Measurements from ENCODE around the gene CNTNAP4.

Gene CNTNAP4
- total RNA-seq = 0 reads per million in 4 donors

DNA sequence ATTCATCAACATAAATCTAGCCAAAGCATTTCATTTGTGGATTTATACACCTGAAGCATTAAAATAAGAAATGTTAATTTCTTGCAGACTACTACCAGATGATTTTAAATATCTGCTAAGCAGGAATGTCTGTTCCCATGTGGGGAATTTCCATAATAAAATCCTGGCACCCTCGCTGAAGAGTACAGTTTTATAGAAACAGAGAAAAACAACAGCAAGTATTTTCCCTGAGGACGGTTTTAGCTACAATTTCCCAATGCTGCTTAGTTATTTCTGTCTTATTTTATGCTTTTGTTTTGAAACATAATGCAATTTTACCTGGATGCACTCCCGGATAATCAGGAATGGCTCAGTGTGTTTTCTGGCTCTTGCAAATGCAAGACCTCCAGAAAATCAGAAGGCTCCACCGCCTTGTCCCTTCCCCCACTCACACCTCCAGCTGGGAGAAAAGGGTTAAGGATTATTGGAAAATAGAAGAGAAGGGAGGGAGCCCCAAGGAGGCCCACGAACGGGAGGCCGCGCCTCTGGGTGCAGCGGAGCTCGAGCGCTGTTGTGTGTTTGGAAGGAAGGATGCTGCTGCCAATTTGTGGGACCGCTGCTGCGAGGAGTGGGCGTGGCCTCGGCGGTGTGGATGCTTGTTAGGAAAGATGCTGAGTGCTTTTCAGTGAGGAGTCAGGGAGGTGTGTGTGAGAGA is at the start of gene CNTNAP4:
Gene CNTNAP4, plus strand, starts transcription at position 657 of the 694 bp plus-strand sequence. CDS start 262 bp downstream, outside the sequence.
- no peak for DNase-seq

DNA sequence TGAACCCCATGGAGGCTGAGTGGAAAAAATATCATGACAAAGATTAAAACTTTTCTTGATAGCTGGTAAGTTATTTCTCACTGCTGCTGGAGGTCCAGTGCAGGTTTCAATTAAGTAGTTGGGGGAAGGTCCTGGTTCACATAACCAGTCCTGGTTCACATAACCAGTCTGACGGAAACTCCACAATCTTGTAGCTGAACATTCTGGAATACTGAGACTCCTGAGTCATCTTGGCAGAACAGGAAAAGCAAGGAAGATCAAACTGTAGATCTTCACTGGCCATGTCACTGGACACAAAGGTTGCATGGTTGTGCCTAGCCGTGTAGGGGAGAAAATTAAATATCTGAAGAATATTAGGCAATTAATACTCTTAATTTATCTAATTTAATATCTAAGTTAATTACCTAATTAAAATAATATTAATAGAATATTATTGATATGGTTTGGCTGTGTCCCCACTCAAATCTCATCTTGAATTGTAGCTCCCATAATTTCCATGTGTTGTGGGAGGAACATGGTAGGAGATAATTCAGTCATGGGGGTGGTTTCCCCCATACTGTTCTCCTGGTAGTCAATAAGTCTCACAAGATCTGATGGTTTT is 48.6 kb upstream of the CNTNAP4 start:
- DNase-seq = no peak

DNA sequence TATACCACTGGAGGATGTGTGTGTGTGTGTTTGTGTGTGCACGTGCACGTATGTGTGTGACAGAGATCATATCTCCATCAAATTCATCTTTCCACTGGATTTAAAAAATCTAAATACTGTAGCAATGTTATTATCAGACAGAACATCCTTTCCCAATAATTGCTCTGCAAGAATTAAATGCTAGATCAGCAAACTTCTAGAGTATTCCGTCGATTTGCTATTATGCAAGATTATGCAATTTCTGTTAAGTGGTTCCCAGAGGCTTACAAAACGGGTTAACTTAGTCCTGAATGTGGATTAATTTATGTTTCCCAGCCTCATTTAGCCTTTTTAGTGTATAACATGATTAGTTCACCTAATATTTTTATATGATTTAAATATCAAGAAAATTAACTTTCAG is 44.5 kb upstream of the CNTNAP4 start:
- no peak for DNase-seq

DNA sequence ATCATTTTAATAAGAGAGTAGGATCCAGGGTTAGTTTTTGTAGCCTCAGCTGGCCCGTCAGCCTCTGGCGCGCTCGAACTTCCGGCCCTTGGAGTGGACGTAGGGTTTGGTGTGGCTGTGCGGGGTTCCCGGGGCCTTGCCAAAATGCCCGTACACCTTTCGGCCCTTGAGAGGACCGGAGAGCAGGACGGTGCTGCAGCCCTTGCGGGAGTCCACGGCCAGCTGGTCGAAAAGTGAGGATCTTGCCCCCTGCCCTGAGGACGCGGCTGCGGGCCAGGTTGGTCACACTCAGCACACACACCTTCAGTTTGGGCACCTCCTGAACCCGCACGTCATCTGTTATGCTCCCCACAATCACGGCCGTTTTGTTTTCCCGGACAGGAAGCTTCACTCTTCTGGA is 42.2 kb upstream of the CNTNAP4 start:
- DNase-seq = no peak

DNA sequence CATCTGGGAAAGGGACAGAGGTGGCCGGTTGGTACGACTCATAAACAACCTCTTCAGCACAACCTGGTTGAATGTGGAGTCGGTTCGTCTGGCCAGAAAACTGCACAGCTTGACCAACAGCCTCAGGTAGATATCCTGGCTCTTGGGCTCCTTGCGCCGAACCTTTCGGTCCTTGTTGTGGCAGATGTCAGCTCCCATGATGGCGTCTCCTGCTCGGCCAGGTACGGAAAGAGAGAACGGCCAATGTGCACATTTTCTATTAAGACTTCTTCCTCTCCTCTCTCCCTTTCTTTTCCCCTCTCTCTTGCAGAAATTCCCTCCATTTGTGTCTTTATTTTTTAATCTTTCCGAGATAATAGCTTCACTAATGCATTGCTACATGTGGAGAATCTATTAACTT is 41.8 kb upstream of the CNTNAP4 start:
- no peak for DNase-seq

DNA sequence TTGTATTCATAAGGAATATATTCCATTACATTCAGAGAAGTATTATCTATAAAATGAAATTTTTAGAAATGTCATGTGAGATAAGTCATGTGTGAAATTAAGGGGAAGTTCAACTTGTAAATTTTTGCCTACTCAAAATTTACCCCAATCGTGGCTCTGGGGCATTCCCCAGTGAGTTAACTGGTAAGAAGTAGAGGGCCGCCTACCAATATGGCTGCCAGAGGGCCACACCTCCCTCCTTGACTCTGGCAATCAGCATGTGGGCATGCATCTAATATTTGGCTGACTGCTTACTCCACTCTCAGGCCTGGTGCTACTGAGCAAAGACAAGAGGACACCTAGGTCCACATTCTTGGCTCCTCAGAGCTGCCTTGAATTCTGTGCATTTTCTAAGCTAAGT is 39.7 kb upstream of the CNTNAP4 start:
- DNase-seq = no peak

DNA sequence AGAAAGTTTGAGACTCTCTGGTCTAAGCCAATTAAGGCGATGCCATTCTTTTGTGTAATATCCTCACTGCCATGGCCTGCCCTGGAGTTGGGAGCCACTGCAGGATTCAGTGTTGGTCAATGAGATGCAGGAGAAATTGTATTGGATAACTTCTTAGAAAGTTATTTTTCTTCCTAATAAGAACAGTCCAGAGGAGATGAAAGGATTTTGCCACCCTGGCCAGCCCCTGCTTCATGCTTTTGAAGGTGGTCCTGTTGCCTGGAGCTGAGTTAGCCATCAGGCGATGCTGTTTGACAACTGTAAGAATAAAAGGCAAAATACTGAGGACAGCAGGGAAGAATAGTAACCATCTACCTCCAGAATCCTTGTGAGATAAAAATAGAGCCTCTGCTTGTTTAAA is 35.4 kb upstream of the CNTNAP4 start:
- no peak for DNase-seq

DNA sequence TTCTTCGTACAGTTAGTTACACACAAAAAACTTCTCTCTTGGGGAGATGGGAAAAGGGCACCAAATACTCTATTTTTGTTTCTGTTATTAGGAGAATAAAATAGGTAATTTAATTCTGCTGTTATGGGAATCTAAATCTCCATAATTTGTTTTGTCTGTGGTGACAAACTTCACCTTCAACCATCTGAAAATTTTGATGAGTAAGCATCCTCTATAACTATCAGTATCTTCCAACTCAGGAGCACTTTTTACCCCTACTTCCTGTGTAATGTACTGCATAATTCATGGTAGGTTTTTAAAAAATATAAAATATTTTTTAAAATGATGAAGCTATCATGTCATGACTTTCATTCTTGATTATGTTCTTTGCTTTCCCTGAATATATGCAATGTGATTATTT is 33.6 kb upstream of the CNTNAP4 start:
- DNase-seq = no peak

DNA sequence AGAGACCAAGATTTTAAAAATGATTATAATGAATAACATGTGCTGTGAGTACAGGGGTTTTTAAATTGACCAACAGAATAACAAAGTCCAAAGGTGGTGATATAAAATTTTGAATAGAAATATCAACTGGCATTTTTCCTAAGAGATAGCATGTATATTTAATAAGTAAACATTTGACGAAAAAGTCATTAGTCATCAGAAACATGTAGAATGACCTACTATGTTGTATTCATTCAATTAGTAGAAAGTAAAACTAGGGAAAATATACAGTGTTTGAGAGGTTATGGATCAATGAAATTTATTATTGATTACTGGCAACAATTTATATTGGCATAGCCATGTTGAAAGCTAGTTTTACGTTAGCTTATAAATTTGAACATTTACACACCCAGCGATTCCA is 30.6 kb upstream of the CNTNAP4 start:
- no peak for DNase-seq

DNA sequence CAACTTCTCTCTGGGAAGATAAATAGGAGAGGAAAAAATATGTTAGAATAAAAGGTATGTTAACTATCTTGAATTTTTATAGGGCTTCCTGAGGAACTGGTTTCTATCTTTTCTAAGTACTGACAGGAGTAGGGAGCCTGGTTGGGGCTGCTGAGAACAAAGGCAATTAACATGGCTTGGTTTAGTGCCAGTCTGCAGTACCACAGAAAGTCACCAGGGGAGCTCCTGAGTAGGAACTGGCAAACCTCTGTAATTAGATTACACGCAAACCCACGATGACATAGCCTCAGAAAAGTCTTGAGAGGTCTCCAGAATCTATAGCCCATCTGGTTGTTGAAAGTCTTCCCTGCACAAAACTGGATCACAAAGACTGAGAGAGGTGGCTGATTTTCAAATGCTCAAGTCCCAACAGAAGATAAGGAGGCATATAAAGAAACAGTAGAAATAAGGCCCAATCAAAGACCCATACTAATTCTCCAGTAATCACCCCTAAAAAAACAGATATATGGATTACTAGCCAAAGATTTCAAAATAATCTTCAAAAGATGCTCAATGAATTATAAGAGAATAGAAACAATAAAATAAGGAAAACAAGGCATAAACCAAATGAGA is 11.7 kb upstream of the CNTNAP4 start:
- peak in 1 of 5 donors; percentile 1 for DNase-seq

DNA sequence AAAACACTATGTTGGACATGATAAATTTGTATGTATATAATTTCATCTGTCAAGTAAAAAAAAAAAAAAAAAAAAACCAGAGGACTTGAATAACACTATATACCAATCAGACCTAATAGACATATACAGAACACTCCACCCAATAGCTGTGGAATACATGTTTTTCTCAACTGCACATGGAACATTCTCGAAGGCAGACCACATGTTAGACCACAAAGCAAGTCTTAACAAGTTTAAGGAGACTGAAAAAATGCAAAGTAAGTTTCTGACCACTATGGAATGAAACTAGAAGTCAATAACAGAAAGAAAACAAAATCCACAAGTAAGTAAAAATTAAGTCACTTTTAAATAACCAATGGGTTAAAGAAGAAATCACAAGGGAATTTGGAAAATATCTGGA is 8.4 kb upstream of the CNTNAP4 start:
- no peak for DNase-seq

DNA sequence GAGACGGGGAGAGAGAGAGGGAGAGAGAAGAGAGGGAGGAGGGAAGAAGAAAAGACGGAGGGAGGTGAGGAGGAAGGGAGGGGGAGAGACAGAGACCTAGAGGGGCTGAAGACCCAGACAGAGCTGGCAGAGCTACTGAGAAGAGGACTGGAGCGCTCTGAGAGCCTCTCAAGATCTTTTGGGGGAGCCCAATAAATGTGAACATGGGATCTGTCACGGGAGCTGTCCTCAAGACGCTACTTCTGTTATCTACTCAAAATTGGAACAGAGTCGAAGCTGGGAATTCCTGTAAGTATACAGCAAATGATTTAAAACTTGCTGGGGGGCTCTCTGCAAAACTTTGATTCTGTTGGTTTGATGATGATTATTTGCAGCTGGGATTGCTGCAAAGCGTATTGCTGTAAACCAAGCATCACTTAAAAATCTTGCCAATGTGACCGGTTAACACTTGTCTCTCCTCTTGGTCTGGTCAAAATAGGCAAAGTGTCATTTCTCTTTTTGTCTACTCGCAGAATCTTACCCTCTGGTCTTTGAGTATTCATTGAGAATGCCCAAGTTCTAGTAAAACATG is 344 bp downstream of the CNTNAP4 start:
- no peak for DNase-seq

DNA sequence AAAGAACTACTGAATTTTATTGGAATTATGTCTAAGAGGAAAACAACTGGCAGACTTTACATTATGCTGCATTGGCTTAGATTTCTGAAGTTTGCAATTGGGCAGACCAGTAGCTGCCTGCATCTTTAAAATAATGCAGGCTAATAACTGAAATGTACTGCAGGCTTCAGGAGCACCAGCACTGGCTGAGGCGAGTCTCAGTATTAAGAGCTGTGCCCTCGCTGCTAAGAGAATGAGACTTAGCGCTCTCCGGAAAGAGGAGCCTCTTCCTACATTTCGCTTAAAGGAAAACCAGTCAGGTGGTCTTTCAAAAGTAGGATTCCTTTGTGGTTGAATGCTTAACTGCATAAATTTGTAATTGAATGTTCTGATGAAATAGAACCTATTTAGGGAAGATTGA is 885 bp downstream of the CNTNAP4 start:
- DNase-seq = no peak

DNA sequence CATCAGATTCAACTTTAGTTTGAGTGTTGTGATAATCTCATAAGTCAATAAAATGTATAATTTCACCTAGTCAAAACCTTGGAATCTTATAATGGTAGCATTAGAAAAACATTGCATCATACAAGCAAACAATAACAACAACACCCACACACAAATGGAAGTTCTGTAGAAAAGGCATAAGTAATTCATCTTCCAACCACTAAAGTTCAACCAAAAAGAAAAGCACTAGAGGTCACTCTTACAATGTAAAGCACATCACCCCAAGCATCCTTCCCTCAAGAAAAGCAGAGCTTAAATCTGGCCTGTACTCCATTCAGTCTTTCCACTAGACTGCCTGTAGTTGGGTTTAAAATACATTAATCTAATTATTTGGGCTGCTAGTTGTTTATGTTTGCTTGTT is 1.8 kb downstream of the CNTNAP4 start:
- no peak for DNase-seq

DNA sequence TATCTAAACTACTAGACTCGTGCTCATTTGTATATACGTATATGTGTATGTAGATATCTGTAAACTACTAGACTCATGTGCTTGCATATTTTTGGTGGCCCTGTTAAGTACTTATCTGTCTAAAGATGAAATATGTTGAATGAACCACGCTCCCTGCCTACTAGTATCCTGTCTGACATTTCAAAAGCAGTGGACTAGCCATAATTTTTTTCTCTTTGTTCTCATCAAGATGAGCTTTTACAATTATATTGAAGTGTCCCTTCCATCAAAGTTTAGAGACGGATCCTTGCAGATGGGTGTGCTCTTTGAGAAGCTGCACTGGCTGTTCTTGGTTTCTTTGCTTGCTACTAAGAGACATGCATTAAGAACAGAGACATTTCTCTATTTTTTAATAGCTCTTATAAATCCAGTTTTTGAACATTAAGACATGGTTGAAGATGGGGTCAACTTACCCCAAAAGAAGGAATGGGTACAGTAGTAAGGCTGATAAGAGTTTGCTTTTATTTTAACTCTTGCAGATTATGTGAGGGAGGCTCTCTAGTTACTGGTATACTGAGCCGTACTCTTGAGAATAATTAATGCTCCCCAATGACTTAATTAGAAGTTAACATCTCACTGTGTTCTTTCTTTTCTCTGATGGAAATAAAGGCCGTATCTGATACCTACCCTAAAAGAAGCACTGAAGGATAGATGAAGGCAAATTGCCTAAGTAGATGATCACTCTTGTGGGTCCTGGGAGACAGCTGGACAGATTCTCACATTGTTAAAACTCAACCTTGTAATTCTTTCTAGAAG is 3.4 kb downstream of the CNTNAP4 start:
- DNase-seq = no peak

DNA sequence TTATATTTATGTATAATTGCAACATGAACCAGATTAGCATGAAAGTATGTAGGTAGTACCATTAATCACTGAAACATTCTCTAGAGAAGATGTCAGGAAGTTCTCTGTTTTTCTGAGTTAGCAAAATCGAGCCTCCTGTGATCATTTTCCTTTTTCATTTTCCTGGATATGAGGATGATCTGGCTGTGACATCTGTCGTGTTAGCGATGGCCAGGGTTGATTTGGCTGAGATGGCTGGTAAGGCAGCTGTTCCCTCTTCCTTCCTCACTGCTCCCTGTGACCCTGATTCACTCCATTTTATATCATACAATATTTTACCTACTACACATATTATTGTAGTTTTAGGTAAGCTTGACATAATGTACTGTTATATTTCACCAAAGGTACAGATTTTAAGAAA is 10.3 kb downstream of the CNTNAP4 start:
- DNase-seq = no peak

DNA sequence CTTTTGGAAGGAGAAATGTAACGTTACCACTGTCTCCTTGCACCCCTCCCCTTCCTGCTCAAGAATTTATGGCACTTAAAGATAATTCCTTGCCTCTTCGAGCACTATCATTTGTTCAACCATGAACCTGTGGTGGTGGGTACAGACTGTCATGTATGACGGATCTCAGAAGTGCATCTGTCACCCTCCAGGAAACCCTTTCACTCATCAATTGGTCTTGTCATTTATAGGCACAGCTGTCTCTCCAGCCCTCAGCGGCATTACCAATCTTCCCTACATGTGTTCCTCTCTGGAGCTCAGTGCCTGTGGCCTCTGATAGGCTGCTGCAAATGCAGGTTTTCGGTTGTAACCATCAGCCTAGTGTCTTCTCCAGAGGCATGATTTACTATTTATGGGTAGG is 15.0 kb downstream of the CNTNAP4 start:
- no peak for DNase-seq

DNA sequence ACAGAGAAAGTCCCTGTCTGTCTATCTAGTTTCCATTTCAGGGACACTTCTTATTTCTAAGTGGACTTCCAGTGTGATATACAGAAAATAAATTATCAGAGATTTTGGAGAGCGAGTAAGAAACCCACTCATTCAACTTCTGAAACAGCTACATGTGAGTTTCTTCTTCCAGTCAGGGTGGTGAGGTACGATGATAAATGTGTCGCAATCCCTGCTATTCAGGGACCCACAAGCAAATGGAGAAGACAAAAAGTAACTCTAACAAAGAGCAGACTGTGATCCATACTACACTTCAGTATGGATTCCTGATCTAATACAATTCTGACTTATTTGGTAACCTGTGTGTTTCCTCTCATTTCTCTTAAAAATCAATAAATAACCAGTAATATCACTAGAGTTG is 16.8 kb downstream of the CNTNAP4 start:
- no peak for DNase-seq

DNA sequence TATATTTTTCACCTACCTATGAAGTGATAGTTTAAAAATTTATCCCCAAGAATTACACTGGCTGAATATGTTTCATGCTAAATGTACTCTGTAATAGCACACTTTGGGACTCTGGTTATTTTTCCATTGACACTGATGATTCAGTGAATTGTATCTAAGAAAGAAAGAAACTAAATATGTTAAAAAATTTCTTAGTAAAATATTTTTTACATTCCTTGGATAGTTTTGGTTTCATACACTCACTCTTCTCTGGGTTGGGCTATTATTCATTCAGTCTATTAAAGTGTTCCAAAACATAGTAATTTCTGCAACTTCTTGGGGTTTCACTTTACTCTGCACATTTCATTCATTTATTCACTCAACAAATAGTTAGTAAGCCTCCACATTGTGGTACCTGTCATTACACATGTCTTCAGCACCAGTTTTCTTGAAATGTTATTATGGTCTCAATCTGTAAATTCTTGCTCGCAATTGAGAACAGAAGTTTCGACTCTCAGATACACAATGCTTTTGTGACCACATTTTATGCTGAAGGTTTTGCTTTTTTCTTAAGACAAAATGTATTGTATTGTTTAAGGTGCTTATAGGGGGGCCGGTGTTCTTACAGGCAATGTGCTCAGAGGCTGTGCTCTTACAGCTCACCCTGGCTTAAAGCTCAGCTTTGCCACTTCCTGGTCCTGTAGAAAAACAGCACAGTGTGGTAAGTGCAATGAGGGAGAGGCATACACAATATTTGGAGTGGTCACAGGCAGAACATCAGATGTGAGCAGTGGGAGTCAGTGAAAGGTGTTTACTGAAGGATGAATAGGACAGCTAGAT is 17.4 kb downstream of the CNTNAP4 start:
- no peak for DNase-seq

DNA sequence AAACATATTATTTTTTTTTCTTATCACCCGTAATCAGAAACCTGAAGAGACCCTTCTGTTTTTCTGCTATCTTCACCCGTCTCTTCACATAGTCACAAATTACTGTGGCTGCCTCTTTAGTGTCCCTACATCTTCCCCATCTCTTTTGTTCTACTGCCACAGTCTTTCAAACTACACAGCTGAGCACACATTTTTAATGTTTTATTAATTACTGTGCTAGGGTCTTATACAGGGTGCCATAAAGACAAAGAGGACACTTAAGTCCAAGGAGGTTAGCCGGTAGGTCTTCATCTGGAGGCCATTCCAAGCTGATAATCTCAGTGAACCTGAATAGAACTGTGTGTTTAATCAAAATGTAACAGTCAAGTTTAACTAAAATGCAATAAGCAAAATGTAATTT is 20.7 kb downstream of the CNTNAP4 start:
- DNase-seq = no peak

DNA sequence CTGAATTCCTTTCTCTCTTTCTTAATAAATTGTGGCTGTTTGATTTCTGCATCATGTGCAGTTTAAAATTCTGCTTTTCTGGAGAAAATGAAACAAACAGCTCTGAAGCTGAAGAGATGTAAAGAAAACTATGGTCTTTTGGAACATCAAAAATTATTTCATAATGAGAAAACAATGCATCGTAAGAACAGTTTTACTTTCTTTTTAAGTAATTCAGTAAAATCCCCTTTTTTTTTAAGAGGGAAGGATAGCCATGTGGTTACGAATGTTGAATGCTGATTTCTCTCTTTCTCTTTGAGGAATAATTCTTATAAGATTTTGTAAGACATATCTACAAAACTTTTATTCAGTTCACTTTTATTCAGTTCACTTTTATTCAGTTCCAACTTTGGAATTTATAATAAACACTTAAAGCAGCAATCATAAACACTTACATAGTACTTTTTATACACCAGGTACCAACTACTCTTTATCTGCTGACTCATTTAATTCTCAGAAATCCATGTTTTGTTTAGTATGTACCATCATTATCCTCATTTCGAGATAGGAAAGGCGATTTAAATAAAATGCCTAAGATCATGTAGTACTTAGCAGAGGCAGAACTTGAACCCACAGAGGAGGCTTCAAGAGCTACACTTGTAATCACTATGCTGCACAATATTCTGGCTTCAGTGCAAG is 26.6 kb downstream of the CNTNAP4 start:
- no peak for DNase-seq

Data from T-helper 1 cell (primary cell).